SHP77 treated with DMSO at 0.1 percent for 48 hours (cell line): ENCODE results near the gene CLK1.
A peak's percentile ranks its signal among the peaks of the same experiment; 100 is the strongest.
"Not testable (repeated sequence)": the region's sequence is repeated elsewhere in the genome, so short reads cannot be mapped to it uniquely, and the experiment has no call there.

ENCODE experiments used
- DNase-seq: peaks from one replicate; lab custom pipeline; 2025; lab: John Stamatoyannopoulos, UW

Gene CLK1

DNA sequence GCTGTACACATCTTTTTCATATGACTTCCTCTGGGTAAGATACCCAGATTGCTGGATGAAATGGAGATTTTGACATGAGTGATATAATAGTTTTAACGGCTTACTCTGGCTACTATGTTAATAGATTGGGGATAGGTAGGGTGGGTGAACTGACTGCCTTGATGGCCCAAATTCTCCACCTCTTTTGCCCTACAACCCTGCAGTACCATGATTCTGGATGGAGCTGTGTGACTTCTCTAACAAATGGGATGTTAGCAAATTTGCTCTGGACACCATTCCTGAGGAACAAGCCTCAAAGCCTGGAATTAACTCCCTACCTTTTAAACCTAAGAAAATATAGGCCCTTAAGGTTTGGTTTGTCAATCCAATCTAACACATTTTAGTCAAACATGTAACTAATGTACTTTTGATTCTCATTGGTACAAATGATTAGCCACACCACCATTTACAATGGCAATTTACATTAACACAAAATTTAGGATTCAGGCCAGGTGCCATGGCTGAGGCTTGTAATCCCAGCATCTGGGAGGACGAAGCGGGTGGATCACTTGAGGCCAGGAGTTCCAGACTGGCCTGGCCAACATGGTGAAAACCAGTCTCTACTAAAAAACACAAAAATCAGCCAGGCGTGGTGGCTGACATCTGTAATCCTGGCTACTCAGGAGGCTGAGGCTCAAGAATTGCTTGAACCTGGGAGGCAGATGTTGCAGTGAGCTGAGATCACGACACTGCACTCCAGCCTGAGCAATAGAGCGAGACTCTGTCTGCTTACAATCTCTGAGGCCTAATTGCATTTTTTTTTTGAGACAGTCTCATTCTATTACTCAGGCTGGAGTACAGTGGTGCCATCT, 12.8 kb downstream of the CLK1 start:
- DNase-seq: no peak

DNA sequence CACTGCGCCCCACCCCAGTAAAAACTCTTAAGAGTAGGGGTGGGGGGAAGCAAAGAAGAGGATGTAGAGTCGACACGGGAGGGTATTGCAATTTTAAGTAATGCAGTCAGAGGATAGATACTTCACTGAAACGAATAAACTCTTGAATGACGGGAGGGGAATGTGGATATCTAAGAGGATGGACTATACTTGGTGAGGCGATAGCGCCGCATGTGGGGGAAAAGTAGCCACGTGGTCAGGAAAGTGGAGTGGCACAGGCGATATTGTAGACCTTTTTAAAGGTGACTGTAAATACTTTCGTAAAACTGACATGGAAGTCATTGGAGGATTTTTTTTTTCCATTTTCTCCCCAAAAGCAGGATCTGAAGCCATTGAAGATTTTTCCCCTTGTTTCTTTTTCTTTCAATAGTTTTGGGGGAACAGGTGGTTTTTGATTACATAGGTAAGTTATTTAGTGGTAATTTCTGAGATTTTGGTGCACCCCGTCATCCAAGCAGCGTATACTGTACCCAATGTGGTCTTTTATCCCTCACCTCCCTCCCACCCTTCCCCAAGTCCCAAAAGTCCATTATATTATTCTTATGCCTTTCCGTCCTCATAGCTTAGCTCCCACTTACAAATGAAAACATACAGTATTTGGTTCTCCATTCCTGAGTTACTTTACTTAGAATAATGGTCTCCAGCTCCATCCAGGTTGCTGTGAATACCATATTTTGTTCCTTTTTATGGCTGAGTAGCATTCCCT, 13.8 kb downstream of the CLK1 start:
- DNase-seq: no peak

DNA sequence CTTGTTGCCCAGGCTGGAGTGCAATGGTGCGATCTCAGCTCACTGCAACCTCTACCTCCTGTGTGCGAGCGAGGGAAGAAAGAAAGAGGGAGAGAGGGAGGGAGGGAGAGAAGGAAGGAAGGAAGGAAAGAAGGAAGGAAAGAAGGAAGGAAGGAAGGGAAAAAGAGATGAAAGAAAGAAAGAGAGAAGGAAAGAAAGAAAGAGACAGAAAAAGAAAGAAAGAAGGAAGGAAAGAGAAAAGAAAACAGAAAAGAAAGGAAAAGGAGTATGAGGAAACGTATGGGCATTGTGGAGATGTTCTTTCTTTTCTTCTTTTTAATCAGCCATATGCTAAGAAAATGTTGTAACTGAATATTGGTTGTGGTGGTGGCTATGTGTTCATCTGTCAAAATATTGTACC, 16.5 kb downstream of the CLK1 start:
- no peak for DNase-seq

DNA sequence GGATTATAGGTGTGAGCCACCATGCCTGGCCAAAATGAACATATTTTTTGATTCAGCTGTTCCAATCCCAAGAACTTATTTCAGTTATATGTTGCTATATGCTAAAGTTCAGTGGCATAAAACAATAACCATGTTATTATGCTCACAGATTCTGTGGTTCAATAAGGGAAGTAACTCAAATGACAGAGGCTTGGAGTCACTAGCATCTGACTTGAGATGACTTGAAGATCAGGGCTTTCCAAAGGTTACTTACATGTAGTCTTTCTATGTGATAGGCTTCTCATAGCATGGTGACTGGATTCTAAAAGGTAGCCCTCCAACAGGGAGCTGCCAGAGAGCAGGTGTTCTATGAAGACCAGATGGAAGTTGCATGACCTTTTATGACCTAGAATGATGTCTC, 17.2 kb downstream of the CLK1 start:
- DNase-seq: no peak

DNA sequence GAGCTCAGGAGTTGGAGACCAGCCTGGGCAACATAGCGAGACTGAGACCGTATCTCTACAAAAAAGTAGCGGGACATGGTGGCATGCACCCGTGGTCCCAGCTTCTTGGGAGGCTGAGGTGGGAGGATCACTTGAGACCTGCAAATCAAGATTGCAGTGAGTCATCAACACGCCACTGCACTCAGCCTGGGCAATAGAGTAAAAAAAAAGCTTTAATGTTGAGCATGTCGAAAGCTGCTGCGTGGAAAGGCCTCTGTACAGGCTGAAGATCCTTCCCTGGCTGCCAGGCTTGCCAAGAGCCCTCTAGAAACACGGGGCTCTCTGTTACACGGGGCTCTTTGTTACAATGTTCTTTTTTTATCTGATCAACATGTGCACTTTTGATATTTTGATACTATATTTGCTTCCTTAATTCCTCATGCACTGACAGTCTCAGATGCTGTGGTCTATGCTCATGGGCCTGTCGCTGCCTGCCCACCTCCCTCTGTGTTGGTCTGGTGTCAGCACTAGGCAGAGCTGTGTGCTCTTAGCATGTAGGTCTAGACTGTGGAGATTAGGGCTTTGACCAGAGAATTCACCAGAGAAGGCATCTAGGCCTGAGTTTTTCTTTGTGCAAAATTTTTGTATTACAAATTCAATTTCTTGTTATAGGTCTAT, 18.7 kb downstream of the CLK1 start:
- no peak for DNase-seq

DNA sequence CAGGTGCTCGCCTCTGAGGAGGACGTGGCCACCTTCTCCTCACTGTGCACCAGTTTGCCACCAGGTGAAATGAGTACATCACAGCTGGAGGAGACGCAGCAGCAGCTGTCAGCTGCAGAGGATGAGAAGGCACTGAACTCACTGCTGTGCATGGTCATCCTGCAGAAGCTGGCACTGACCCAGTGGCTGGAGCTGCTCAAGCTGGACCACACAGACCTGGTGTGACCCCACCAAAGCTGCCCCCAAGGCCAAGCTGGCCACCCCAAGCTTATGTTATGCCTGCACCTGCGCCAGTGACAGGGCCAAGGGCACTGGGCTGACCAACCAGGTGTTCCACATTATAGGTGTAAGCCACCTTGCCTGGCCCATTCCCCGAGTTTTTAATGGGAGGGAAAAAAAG, 19.3 kb downstream of the CLK1 start:
- DNase-seq: no peak

DNA sequence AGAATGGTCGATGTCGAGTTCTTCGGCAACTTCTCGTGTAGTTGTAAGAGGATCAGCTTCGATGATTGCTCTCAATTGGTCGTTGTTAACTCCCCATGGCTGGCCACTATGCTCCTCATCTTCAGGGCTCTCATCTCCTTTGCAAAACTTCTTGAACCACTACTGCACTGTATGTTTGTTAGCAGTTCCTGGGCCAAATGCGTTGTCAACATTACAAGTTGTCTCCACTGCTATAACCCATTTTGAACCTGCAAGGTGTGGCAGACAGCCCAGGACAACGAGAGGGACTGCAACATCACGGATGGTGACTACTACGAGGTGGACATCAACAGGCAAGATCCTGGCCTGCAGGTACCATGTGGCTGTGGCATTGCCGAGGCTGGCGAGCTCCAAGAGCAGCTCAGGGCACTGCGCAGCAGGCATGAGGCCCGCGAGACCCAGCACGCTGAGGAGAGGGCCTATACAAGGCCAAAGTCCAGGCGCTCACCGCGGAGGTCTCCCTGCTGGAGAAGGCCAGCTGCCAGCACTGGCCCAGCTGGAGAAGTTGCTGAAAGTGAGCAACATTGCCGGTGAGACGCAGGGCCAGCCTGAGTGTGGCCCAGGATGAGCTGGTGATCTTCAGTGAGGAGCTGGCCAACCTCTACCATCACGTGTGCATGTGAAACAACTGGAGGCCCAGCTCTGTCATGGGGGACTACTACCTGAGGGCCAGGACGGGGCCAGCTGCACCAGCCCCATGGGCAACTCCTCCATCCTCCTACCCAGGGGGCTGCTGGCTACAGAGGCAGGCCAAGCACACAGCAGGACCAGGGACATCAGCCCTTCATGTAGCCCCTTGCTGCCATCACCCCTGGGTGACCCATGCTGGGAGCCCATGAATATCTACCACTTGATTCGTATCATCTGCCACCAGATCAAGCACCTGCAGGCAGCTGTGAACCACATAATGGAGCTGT, 20.2 kb downstream of the CLK1 start:
- DNase-seq: no peak

DNA sequence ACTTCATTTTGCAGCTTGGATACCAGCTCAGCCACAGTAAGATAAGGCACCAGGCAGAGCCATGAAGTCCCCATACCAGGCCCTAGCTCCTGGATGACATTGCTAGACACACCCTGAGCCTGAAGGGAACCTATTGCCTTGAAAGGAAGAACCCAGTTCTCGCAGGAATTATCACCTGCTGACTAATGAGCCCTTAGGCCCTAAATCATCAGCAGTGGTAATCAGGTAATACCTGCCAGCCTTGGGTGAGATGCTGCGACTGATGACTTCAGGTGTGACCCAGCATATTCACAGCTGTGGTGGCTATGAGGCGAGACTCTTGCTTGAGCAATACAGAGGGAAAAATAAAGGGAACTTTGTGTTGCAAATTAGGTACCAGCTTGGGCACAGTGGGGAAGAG, 24.9 kb downstream of the CLK1 start:
- no peak for DNase-seq

DNA sequence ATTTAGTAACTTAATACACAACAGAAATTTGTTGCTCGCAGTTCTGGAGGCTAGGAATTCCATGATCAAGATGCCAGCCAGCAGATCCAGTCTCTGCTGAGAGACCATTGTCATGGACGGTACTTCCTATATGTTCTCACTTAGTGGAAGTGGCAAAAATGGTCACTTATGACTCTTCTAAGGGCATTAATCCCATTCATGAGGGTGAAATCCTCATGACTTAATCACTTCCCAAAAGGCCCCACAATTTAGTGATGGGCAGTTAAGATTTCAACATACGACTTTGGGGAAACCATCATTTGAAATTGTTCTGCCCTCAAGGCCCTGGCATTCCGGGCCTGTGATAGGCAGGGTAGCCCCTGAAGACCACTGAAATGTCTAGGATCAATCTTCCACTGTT, 29.8 kb downstream of the CLK1 start:
- no peak for DNase-seq

DNA sequence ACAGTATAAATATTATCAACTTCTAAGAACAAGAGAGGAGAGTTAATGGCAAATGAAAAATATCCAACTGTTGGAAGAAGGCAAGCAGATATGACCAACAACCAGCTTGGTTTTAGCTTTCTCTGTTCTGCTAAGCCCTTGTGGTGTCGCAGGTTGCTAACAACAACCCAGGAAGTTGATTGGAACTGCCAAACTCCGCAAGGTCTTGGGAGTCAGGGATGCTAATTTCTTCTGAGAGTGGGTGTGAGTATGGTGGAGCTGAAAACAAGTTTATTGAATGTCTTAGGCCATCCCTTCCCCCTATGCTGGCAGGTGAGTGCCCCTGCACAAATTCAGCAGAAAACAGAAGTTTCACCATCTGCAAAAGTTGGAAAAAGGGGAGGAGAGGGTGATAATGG, 35.2 kb downstream of the CLK1 start:
- no peak for DNase-seq

DNA sequence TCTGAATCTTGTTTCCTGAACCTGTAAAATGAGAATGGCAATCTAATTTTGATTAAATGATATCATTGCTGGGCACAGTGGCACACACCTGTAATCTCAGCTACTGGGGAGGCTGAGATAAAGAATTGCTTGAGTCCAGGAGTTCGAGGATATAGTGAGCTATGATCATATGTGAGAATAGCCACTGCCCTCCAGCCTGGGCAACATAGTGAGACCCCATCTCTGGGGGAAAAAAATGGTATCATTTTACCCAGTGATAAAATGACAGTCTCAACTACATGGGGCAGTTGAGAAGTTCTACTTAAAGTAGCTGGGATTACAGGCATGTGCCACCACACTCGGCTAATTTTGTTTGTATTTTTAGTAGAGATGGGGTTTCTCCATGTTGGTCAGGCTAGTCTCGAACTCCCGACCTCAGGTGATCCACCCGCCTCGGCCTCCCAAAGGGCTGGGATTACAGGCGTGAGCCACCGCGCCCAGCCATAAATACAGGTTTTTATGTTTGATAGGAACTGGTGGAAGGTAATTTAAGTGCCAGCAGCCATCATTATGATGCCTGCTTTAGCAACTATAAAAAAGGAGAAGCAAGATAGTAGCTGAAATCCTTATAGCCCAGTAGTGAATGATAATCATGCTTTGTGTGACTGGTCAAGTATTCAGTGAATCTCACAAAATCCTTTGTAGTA, 35.7 kb downstream of the CLK1 start:
- DNase-seq: no peak

DNA sequence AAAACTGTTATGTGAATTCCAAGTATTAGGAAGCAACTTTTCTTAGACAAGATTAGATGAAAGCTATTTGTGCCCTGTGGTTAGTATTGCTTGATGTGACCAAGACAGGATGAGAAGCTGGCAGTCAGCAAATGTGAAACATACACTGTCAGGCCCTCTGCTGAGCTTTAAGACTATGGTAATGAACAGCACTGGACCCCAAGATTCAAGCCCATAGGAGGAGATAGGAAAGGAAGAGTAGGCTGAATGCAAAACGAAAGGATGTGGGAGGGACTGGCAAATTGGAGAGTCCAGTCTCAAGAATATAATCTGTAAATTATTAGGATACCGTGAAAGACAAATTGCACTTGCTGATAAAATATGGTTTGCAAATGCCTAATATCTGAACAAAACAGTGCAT, 36.4 kb downstream of the CLK1 start:
- DNase-seq: no peak

DNA sequence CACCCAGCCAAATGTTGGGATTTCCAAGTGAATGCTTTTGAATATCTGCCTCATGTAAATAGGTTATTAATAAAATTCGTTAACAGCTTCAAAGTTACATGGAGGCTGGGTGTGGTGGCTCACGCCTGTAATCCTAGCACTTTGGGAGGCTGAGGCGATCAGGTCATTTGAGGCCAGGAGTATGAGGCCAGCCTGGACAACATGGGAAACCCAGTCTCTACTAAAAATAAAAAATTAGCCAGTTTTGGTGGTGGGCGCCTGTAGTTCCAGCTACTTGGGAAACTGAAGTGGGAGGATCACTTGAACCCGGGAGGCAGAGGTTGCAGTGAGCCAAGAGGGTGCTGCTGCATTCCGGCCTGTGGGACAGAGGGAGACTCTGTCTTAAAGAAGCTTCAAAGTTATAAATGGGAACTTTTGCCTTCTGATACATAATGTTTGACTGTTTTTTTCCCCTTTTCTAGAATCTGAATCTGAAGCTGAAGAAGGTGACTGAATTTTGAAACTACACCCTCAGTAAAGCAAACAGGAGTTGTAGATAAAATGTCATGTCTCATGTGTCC, 42.7 kb downstream of the CLK1 start:
- DNase-seq: no peak

DNA sequence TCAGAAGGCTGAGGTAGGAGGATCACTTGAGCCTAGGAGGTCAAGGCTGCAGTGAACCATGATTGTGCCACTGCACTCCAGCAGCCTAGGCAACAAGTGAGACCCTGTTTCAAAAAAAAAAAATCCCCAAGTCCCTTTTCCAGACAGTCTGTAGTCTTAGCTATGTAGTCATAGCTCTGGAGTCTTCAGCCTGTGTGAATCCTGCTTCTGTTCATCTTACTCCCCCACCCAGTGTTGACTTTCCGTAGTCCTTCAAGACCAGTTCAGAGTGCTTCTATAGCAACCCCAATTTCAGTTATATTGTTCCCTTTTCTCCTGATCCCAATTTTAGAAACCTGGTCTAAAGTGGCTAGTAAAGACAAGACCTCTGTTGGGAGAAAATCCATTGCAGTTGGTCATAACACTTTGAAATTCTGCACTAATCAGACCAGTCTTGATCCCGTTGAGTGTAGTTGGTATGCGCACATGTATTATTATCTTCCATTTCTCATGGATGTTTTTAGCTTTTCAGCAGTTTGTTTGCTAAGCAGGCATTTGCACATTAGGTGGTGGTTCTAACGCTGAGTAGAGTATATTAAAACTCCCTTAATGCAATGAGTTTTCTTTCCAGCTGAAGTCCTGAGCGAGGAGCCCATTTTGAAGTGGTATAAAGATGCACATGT, 43.8 kb downstream of the CLK1 start:
- no peak for DNase-seq

DNA sequence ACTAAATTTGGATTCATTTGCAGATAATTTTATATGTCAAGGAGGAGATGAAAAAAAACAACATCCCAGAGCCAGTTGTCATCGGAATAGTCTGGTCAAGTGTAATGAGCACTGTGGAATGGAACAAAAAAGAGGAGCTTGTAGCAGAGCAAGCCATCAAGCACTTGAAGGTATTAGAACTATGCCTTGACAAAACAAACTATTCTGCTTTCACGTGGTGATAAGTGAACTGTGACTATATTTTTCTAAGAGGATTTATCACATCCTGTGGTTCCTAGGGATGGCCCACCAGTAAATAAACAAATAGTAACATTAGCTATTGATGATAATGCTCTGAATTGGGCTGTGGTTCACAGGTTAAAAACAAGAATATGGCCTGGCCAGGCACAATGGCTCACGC, 45.7 kb downstream of the CLK1 start:
- DNase-seq: not testable (repeated sequence)

DNA sequence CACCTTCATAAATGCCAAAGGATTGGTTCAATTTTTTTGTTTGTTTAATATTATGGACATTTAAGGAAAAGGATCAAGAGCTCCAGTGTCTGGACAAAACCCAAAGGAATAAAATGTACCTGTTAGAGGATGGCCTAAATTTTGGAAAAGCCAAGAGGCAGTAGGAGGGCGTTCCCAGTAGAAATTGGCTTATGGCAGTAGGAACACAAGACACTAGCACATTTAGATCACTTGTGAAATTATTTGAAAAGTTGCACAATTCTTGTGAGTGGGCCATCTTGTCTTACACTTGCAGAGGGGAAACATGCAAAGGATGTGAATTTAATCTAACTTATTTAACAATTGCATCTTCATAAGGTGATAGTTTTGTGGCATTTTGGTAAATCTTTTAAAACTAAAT, 49.5 kb downstream of the CLK1 start:
- no peak for DNase-seq

DNA sequence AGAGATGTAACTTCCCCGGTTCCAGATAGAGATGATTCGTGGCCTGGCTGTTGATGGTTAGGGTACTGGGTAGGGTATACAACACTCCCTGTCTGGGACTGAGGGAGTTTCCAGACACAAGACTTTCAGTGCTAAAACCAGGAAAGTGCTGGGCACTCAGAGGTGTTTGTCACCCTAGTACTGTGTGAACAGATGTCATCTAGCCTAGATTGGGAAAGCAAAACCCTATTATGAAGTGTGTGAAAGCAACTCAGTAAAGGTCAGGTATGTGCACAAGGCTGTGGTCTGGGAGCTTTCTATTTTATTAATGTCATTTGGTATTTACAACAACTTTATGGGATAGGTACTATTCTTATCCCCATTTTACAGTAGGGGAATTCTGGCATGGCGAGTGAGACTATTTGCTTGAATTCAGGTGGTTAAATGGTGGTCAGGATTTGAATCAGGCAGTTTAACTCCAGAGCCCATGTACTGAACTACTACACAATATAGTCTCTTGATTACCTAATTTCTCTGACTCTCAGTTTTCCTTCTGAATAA, 50.1 kb downstream of the CLK1 start:
- DNase-seq: no peak

DNA sequence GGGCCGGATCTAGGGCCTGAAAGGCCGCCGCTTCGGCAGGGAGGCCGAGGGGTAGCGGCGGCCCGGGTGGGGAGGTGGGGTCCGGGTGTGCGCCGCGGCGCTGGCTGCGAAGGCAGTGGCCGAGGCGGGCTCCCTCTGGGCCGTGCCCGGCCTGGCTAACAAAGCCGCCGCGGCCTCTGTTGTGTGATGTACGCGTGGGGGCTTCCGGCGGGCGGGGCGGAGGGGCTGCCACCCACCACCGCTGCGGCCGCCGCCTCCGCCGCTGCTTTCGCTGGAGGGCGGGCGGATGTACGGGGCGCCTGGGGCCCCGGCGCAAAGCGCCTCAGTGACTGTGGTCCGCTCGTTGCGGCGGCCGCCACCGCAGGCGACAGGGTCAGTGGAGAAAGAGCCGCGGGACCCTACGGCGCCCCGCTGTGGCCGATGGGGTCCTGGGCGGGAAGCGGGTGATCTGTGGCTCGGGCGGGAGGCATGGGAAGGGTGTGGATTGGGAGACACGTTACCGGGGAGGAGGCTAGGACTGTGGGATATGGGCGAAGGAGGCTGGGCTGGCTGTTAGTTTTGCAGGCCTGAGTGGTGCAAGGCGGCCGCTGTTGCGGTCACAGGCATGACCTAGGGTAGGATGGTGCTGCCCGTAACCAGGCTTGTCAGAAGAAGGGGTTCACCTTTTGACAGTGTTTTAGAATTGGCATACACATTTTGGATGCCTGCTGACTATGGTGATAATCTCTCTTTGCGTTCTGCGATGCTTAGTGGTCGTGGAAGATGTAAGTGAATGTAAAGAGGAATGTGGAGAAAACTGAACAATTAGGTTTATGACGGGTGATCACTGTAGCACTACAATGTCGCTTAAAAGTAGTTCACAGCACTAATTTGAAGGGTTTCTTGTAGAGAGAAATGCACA, 52.1 kb downstream of the CLK1 start:
- peak; percentile 10 for DNase-seq
